GM19099 (cell line): ENCODE data around the gene DPP6.

Experiments
- POLR2A ChIP-seq: IDR thresholded peaks from 3 replicates; pipeline ENCODE4 v1.6.1; 2011; ENCODE audit warnings: low read depth; ENCODE audit not compliant: insufficient read length; ENCODE audit errors: extremely low read depth

DPP6 gene

GRCh38 chr7:154767821-154768415 is 715.7 kb downstream of the DPP6 start:
- TF ChIP-seq POLR2A = no peak

GRCh38 chr7:154769001-154769400 is 716.8 kb downstream of the DPP6 start:
- no peak for TF ChIP-seq POLR2A

- no peak for TF ChIP-seq POLR2A
Observed at GRCh38 chr7:154769527-154769926, 717.3 kb downstream of the DPP6 start.

- TF ChIP-seq POLR2A = no peak
Observed at GRCh38 chr7:154770361-154770760, 718.2 kb downstream of the DPP6 start.

- no peak for TF ChIP-seq POLR2A
Observed at GRCh38 chr7:154770962-154771361, 718.8 kb downstream of the DPP6 start.

GRCh38 chr7:154774303-154774969 is 722.2 kb downstream of the DPP6 start:
- TF ChIP-seq POLR2A = no peak

GRCh38 chr7:154775681-154776080 is 723.5 kb downstream of the DPP6 start:
- TF ChIP-seq POLR2A = no peak

- TF ChIP-seq POLR2A = no peak
Observed at GRCh38 chr7:154776350-154776749, 724.2 kb downstream of the DPP6 start.

GRCh38 chr7:154777023-154777422 is 724.8 kb downstream of the DPP6 start:
- TF ChIP-seq POLR2A = no peak

GRCh38 chr7:154777489-154777888 is 725.3 kb downstream of the DPP6 start:
- no peak for TF ChIP-seq POLR2A

- TF ChIP-seq POLR2A = no peak
Observed at GRCh38 chr7:154777908-154778307, 725.7 kb downstream of the DPP6 start.

GRCh38 chr7:154781369-154782303 is 729.4 kb downstream of the DPP6 start:
- no peak for TF ChIP-seq POLR2A

GRCh38 chr7:154783281-154783909 is 731.2 kb downstream of the DPP6 start:
- no peak for TF ChIP-seq POLR2A

GRCh38 chr7:154785898-154786297 is 733.7 kb downstream of the DPP6 start:
- TF ChIP-seq POLR2A = no peak

GRCh38 chr7:154789404-154789803 is 737.2 kb downstream of the DPP6 start:
- TF ChIP-seq POLR2A = no peak
